ENCODE results near the gene MED20.

The MED20 gene

GRCh38 chr6:41901882-41902519 lies 18.9 kb downstream of the MED20 start:
- peak; percentile 41 for DNase-seq

DNA sequence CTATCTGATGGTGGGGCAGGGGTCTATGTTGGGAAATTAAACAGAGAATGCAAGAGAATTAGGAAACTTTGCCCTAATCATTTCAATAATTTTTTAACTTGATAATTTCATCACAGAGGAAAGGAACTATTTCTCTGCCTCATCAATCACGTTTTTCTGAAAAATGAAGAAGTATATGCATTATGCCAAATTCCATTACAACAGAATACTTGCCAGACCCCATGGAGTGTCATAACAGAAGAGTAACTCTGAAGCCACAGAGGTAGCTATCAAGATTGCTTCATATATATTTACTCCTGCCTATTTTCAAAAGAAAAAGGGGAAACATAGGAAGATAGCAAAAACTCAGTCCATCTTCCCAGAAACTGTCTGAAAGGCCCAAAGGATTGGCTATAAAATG lies 20.1 kb downstream of the MED20 start:
- DNase-seq: no peak

DNA sequence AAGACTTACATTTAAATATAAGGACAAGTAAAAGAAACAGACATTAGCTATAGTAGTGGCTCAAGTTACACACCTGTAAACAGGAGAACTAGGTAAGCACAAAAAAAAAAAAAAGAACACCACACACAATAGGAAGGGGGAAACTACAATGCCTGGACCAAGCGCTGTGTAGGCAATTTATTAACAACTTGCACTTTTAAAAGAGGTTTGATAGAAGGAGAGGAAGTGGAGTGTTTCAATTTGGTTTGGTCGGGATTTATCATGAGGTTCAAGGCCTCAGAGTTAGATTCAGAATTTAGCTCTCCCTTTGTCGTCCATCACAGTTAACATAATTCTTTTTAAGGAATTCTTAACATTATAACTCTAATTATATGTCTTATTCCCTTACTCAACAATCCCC lies 24.7 kb downstream of the MED20 start:
- DNase-seq: no peak

DNA sequence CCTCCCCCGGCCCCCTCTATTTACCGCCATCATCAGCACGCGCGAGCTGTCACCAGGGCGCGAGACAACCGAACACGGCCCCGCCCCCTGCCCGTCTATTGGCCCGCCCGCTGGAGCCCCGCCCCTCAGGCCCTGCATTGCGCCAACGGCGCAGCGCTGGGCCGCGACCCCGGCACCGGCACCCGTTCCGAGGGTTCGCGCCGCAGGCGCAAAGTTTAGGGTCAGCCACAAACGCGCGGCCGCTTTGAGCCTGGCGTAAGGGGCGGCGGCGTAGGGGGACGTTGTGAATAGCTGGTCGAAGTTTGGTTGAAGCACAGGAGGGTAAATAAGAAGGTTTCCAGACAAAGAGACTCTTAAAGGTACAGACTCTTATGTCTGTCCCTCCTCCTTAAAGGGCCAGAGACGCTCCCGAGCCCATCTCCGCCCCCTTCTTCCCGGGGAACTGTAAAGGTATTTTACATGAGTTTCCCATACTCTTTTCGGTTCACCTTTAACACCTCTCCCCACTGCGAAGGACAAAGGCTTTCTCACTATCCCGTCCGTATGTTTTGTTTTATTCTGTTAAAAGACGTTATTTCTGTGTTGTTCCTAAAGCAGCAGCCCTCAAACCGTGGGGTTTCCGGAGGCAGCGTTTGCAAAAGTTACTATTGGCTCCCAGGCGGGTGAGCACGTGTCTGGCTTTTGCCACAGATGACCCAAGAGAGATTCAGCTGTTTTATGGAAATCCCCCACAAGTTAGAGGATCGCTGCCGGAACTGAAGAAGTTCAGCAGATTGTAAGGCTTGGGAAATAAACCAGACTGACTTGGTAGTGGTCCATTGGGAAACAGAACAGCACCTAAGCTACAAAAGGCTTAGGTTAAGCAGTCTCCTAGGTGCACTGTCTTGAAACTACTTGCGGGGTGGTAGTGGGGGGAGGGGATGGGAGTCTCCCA lies 25.4 kb downstream of the MED20 start, which contains the start of gene USP49:
USP49 (minus strand) TSS at position 76 of the 934 bp plus-strand sequence. CDS start 88,392 bp downstream, outside the sequence.
- DNase-seq: peak; percentile 96

DNA sequence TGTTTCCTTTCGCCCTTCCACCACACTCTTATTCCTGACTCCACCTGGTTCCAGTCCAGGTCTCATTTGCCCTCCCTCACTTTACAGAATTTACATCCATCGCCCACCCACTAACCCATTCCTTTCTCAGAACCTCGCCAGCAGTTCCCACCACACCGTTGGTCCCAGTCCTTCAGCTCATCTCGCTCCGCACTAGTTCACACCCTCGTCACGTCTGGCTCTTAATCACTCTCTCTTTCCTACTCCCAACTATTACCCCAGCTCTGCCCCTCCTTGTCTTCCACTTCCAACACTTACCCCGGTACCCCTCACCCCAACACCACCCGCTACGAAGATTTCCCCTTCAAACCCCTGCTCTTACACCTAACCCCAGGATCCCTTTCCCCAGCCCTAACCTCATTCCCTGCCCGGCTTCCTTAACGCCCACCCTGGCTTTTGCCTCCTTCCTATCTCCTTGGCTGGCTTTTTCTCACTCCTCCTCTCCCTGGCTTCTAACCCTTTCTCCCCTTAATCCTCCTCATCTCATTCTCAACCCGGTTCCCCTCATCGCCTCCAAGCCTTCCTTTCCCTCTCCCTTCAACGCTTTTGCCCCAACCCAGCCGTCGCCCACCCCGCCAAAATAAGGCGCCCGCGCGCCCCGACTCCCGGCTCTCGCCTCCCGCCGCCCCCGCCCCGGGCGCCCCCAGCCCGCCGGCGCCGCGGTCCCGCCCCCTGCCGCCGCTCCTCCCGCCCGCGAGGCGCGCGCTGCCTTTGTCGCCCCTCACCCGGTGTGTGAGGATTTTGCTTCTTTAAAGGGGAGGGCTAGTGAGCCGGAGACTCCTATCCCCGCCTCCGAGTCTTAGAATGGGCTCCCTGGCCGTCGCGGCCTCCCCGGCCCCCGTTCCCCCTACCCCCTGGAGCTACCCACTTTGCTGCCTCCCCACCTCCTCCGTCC lies 26.3 kb downstream of the MED20 start:
- DNase-seq: no peak

DNA sequence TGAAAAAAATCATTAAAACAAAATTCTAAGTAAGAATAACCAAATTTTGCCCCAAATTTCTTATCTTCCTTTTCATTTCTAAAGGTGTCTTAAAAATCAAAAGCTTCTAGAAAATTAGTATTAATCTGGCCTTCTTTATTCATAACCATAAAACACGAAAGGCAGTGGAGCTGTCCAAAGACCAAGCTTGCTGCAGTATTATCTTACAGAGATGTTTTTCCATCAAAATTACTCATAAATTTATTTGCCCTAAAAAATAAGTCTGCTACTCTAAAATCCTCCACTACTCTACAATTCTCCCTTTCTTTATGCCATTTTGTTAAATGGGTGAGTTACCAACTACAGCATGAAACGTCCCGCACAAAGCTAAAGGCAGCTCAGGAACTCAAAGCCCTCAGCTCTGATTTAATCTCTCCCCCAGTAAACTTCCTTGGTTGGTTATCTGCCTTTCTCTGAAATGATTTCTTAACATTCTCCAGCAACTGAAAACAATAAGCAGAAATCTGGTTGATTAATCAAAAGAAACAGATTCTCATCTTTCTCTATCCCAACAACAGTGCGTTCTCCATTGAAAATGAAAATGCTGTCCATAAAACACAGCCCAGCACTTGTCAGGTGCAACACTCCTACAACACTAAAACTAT lies 27.9 kb downstream of the MED20 start:
- DNase-seq: no peak

- no peak for DNase-seq
Measured at GRCh38 chr6:41887331-41887751, 33.6 kb downstream of the MED20 start.

DNA sequence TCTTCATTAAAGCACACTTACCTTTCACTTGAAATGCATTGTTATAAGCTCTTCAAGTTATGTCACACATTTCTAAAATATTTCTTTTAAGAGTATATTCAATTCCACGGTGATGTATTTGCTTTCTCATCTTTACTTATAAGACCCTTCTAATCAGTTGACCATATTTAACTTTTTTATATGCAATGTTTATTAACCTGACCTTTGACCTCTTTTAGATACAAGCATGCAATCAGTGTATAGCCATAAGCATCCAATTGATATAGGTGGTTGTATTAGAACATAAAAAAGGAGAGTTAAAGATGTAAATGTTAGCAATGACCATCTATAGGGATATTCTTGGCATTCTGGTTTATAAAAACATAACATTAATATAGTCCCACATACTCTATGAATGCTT lies 35.0 kb downstream of the MED20 start:
- DNase-seq: no peak

DNA sequence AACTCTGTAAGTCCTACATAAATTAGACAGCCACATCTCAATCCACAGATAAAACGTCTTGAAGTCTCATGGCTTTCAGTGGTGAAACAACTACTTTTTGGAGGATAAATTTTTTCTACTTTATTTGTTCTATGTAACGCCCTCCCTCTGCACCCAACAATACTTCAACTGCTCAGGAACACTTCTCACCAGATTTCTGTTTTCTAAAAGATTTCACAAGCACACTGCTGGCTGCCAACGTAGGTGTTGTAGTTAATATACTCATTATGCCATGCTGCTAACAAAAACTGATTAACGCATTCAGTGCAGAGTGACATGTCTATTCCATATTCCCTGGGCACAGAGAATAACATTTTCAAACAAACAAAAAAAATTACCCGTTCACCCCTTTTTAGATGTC lies 36.0 kb downstream of the MED20 start:
- no peak for DNase-seq

- DNase-seq: no peak
Measured at GRCh38 chr6:41881506-41881905, 39.4 kb downstream of the MED20 start.

DNA sequence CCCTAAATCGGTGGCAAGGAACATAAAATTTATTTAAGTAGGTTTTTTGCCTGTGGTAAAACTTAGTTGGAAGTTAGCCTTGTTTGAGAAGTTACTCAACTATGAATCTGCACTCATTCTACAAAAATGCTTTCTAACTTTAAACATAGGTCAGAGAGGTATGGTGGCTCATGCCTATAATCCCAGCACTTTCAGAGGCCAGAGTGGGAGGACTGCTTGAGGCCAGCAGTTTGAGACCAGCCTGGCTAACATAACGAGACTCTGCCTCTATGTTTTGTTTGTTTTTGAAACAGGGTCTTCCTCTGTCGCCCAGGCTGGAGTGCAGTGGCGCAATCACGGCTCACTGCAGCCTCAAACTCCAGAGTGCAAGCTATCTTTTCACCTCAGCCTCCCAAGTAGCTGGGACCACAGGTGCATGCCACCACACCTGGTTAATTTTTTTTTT lies 42.0 kb downstream of the MED20 start:
- no peak for DNase-seq

DNA sequence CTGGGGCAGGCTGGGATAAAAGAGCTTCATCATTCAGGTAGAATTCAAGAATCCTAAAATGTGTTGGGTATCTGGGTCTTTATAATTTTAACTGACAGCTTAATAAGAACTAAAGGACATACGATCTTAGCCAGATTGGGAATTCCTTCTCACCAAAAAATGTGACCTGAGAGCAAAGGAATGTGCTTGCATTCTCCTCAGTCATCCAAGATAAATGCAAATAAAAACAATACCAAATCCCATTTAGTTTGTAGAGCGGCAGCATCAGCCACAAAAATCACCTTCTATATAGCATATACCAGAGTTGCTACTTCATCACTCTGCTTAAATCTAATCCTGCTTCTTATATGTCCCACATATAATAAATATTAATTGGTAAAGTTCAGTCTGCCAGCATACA lies 42.7 kb downstream of the MED20 start:
- no peak for DNase-seq

- DNase-seq: no peak
Measured at GRCh38 chr6:41877051-41877680, 43.8 kb downstream of the MED20 start.

DNA sequence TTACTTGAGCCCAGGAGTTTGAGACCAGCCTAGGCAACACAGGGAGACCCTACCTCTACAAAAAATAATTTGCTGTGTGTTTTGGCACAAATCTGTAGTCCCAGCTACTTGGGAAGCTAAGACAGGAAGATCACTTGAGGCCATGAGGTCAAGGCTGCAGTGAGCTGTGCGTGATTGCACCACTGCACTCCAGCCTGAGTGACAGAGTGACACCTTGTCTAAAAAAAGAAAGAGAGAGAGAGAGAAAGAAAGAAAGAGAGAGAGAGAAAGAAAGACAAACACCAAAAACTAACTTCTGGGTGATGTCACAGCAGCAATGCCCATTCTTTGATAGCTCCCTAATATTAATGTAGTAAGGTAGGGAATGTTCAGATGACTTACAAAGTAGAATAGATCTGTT lies 46.2 kb downstream of the MED20 start:
- no peak for DNase-seq

GRCh38 chr6:41872147-41872546 lies 48.8 kb downstream of the MED20 start:
- DNase-seq: no peak

GRCh38 chr6:41871691-41872090 lies 49.2 kb downstream of the MED20 start:
- no peak for DNase-seq

DNA sequence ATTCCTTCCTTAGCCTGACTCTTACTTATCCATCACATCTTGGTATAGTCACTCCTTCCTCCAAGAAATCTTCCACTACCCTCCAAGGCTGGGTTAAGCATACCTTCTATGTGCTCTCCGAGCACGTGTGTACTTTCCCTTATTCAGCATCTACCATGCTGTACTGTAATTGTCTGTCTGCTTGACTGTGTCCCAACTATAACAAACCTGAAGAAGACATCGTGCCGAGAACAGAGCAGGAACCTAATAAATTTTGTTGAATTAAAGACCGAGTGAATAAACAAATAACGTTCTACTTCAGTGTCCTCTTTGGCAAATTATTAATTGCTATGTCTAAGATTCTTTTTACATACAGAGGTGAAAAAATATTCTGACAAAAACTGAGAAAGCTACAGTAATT lies 61.6 kb downstream of the MED20 start:
- no peak for DNase-seq

DNA sequence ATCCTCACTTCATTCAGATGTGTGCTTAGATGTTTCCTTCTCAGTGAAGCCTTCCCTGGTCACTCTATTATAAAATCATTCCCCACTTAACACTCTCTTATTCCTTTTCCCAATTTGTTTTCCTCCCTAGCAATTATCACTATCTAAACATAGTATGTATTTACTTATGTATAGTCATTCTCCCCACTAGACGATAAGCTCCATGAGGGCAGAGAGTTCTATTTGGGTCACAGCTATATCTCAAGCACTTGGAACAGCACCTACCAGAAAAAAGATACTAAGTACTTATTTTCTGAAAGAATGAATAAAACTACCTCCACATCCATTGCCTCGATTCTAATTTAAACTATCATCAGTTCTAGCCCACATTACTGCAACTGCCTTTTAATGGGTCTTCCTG lies 62.2 kb downstream of the MED20 start:
- DNase-seq: no peak

Data from stimulated activated CD4-positive, alpha-beta T cell treated with anti-CD3 and anti-CD28 coated beads, Interleukin-12 subunit alpha, Interleukin-12 subunit beta, amount 100 ng/mL, for 4 hours (primary cell).